Aorta (tissue), 5 donors: ENCODE results near the gene SKI. TPM values are rescaled to one million over a fixed set of nuclear protein-coding genes. Genes with fewer than 3 reads are reported as not detected.

ENCODE experiments used
- ATAC-seq: fragments of 200-7000 bp; cut with Tn5 transposase; one replicate; pipeline ENCODE4 v1.9.1; 2022; ENCODE audit warnings: moderate library complexity; ENCODE audit not compliant: low FRiP score
- DNase-seq, 2 donors: peaks; one replicate each; pipeline ENCODE4 v3.0.0-alpha.2; 2020
- H3K27ac ChIP-seq, 2 donors: one replicate each; pipeline ENCODE4 v1.5.1; 2013; ENCODE audit warnings: low read length in 2 of 2, mild to moderate bottlenecking in 2 of 2, moderate library complexity in 2 of 2, control low read depth in 1 of 2, inconsistent platforms in 1 of 2, low read depth in 1 of 2
- H3K27me3 ChIP-seq, 2 donors: one replicate each; pipeline ENCODE4 v1.6.1; 2013; ENCODE audit warnings: control low read depth in 1 of 2, low read length in 1 of 2, mild to moderate bottlenecking in 1 of 2, moderate library complexity in 1 of 2; ENCODE audit not compliant: insufficient read depth in 2 of 2, control insufficient read depth in 1 of 2
- H3K36me3 ChIP-seq, 2 donors: one replicate each; pipeline ENCODE4 v1.6.1; 2013; ENCODE audit warnings: control low read depth in 1 of 2, low read length in 1 of 2, mild to moderate bottlenecking in 1 of 2; ENCODE audit not compliant: insufficient read depth in 2 of 2, control insufficient read depth in 1 of 2
- H3K4me1 ChIP-seq, 2 donors: one replicate each; pipeline ENCODE4 v1.6.1; 2013; ENCODE audit warnings: low read length in 2 of 2, control low read depth in 1 of 2, mild to moderate bottlenecking in 1 of 2, moderate library complexity in 1 of 2; ENCODE audit not compliant: insufficient read depth in 2 of 2, control insufficient read depth in 1 of 2
- H3K4me3 ChIP-seq, 2 donors: one replicate each; pipeline ENCODE4 v1.5.1; 2013; ENCODE audit warnings: low read length in 2 of 2, control low read depth in 1 of 2, mild to moderate bottlenecking in 1 of 2
- H3K9me3 ChIP-seq: one replicate; pipeline ENCODE4 v1.6.1; 2013; ENCODE audit warnings: mild to moderate bottlenecking, low read length; ENCODE audit not compliant: control insufficient read depth
- WGBS, 2 donors: extraction: QIAGEN DNeasy Blood & Tissue Kit; methylation state at CpG; one replicate each; pipeline ENCODE4 v1.1.7; 2013; 5-methylcytosine and 5-hydroxymethylcytosine counted together
- intact Hi-C, 2 donors: fragments of 100-400 bp; cut with DNase I; formaldehyde crosslinking; loops; one replicate each; pipeline versions ENCODE4 v1.14.2 to v1.15.0; 2022
- polyA plus RNA-seq, 2 donors: library from polyadenylated mRNA; stranded (reverse); fragments of 200-250 nt; gene quantifications; one replicate each; pipeline ENCODE4 v1.2.3, GENCODE V29; 2013
- total RNA-seq, 2 donors: library from RNA; stranded (reverse); fragmentation: NEBNext Ultra II Directional; extraction: Animal tissue kit (Norgen Biotek cat#: 25700); gene quantifications; one replicate each; pipeline ENCODE4 v1.2.1, GENCODE V29; 2021
- donor health status: healthy with polysubstance abuse.
- donor health status: Bipolar disorder and iron deficiency.
- donor health status: DM: no; HTN: no; CAD: no.
- donor health status: DM: no; HTN: no; CAD: no.
- donor health status: DM: yes; HTN: yes; CAD: no.

Gene SKI
- total and polyA plus RNA-seq, 4 donors, result 20.7 to 129 (median 74.1) TPM

DNA sequence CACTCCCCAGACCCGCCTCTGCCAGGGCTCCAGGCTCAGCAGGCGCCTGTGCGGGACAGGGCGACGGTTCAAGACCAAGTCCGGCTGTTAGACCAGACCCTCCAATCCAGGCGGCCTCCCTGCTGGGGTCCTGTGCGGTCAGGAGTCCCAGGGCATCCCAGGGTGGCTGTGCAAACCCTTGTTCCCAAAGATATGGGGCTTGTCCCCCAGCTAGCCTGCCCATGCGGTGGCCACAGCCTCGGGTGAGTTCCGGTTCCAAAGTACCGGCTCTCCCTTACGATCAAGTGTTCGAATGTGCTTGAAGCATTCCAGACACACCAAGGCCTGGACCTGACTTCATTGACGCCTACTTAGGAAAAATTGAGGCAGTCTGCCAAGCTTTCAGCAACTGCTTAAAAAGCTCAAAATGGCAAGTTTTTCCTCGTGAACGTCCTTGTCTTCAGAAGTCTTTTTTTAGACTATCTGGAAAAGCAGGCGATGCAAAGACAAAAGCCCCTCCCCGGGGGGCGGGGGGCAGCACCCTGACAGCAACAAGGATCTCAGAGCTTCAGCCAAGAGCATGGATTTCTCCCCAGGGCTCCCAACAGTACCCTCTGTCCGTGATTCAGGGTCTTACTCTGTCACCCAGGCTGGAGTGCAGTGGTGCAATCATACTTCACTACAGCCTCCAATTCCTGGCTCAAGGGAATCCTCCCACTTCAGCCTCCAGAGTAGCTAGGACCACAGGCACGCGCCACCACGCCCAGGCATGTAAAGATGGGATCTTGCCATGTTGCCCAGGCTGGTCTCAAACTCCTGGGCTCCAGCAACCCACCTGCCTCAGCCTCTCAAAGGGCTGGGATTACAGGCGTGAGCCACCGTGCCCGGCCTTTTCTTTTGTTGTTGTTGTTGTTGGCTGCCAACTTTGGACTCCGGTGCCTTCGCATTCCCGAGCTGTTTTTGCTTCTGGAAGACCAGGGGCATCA, 35.8 kb upstream of the SKI start:
- intact Hi-C loops, result loop anchor here (5.0 to 10.0 kb wide), 3 partner anchors 335 to 395 kb away; partner anchors contain the start of genes PANK4 (in 1 of the 2) and PRXL2B (in 1 of the 2)
- Histone ChIP-seq H3K27ac (peak overlapping the region in 1 of 2 donors; percentile 64), H3K4me1 (no peaks in the 10 kb centered on the region), H3K36me3 (no peaks in the 10 kb centered on the region), H3K9me3 (no peaks in the 10 kb centered on the region), H3K27me3 (no peaks in the 10 kb centered on the region), H3K4me3 (no peak overlapping the region)
- ATAC-seq (no peak), DNase-seq (peak in 1 of 2 donors; percentile 53)
- WGBS, 2 donors, result 19 to 24% methylated on average over 30 of the region's 30 CpGs

DNA sequence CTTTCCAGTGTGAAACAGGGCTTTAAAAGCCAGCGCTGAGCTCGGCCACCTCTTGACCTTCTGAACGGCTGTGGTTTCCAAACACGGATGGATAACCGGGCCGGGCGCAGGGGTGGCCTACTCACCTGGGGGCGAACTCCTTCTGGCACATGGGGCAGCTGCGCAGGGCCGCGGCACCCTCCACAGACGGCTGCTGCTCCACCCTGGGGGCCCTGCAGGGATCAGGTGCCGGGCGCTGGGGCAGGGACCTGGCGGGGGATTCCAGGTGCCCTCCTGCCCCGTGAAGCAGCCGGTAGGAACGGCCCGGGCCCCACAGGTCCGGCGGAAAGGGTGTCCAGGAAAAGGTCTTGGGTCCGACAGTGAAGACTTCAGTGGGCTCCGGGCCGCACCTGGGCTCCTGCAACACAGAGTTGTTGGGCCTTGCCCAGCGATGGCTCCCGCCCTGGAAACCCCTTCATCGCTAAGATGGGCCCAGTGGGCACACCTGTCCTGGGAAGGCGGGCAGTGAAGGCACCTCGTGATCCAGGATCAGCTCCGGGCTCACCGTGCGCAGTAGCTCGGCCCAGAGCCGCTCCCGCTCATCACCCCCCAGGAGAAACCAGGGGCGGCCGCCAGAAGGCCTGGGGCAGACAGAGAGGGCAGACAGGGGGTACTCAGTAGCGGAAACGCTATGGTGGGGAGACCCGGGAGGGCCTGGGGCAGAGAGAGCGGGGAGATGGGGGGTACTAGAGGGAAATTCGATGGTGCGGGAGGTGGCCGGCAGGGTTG, 34.4 kb upstream of the SKI start:
- no peaks in the 10 kb centered on the region for H3K4me1 ChIP-seq
- H3K27me3 ChIP-seq, result no peaks in the 10 kb centered on the region
- ATAC-seq (no peak), DNase-seq (no peak)
- H3K4me3 ChIP-seq, result no peak overlapping the region
- peak overlapping the region in 1 of 2 donors; percentile 41 for H3K27ac ChIP-seq
- intact Hi-C loops, result loop anchor here (2.0 to 10.0 kb wide), 4 partner anchors 187 to 394 kb away; partner anchors contain the start of genes PANK4 (in 1 of the 2) and PRXL2B (in 1 of the 2)
- H3K36me3 ChIP-seq, result no peaks in the 10 kb centered on the region
- no peaks in the 10 kb centered on the region for H3K9me3 ChIP-seq
- WGBS, 2 donors, result 74% methylated on average over 43 to 44 of the region's 44 CpGs

DNA sequence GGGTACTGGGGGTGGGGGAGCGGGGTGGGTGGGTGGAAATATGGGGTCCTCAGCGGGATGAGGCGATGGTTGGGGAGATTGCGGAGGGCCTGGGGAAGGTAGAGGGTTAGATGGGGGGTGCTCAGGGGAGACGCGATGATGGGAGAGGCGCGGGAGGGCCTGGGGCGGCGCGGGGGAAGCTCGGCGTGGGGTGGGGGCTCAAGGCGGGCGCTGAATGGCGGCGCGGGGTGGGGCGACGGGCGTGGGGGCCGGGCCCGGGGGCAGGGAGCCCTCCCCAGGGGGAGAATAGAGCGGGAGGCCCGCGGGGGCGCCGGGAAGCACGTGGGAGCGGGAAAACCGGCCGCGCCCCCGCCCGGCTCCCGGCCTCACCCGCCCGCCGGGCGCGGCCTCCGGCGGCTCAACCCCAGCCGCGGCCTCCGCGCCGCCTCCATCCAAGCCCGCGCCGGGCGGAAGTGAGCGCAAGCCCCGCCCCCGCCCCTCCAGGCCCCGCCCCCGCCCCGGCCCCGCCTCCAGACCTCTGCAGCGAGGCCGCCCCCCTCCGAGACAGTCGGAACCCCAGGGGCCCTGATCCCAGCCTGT, 33.7 kb upstream of the SKI start, which contains the start of gene FAAP20:
Gene FAAP20 (minus strand): TSS at position 454 of the 579 bp plus-strand sequence. CDS start 23 bp downstream, at position 431.
- Histone ChIP-seq H3K4me3 (peak within 1 kb of the TSS; percentile 19 to 32), H3K27ac (peak within 1 kb of the TSS; percentile 10 to 41), H3K36me3 (no peaks in the 10 kb centered on the region), H3K27me3 (no peaks in the 10 kb centered on the region), H3K4me1 (no peaks in the 10 kb centered on the region), H3K9me3 (no peaks in the 10 kb centered on the region)
- DNase-seq (no peak), ATAC-seq (peak; percentile 66)
- 2 to 5% methylated on average over 20 to 63 of the region's 63 CpGs for WGBS, 2 donors
- intact Hi-C loops, result loop anchor here (2.0 to 10.0 kb wide), 4 partner anchors 186 to 393 kb away; partner anchors contain the start of genes PANK4 (in 1 of the 2) and PRXL2B (in 1 of the 2)

DNA sequence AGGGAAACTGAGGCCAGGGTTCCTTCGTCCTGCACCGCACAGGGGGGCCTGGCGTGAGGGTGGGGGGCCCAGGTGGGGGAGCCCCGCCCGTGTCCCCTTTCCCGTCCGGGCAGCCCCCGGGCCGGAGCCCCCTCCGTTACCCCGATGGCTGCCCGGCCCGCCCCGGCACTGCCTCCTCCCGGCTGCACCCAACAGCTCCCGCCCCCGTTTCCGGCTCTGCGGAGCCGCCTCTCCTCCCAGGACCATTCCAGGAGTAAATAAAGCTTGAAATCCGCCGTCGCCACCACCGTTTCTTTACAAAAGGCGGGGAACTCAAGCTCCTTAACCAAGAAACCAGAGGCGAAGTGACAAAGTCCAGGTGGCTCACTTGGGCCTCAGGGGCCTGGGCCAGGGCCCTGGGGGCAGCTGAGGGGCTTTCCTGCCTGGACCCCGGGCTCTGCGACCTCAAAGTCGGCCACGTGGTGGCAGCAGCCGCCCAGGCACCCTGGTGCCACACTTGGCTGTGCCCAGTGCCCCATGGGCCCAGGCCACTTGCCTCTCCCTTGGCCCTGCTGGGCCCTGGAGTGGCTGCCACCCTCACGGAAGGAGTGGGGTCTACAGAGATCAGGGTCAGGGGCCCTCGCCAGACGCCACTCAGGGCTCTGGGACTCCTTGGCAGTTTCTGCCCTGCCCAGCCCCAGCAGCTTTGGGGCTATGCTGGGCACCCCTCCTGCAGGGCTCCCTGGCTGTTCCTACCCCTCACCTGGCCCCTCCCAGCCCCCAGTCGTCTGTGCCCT, 33.0 kb upstream of the SKI start:
- Histone ChIP-seq H3K9me3 (no peaks in the 10 kb centered on the region), H3K36me3 (no peaks in the 10 kb centered on the region), H3K4me1 (no peaks in the 10 kb centered on the region), H3K4me3 (peak overlapping the region; percentile 19 to 30), H3K27me3 (no peaks in the 10 kb centered on the region), H3K27ac (peak overlapping the region; percentile 10 to 38)
- 2% methylated on average over 25 to 35 of the region's 35 CpGs for WGBS, 2 donors
- ATAC-seq (peak; percentile 89), DNase-seq (peak; percentile 95 to 96)
- intact Hi-C loops, result loop anchor here (1.0 to 10.0 kb wide), 8 partner anchors 42 to 392 kb away; partner anchors contain the start of genes PANK4 (in 1 of the 2) and PRXL2B (in 1 of the 2)

DNA sequence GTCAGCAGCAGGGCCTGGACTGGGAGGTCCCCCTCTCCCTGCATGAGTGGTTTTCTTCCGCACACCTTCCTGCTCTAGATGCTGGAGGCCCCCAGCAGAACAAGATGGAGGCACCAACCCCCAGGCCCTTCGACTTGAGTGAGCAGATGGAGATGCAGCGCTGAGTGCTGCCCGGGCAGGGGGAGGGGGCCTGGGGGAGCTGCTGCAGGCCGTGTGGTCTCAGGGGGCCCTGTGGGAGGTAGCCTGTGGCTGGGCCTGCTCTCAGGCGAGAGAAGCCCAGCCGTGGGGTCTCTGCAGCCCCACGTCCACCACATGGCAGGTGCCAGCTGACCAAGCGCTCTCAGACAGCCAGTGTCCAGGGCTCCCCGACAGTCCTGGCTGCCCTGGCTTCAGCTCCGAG, 32.3 kb upstream of the SKI start:
- H3K4me3 ChIP-seq, result no peak overlapping the region
- H3K27ac ChIP-seq, result peak overlapping the region; percentile 10 to 38
- H3K9me3 ChIP-seq, result no peaks in the 10 kb centered on the region
- DNase-seq (no peak), ATAC-seq (no peak)
- 61 to 68% methylated on average over 11 of the region's 11 CpGs for WGBS, 2 donors
- H3K27me3 ChIP-seq, result no peaks in the 10 kb centered on the region
- intact Hi-C loops, result loop anchor here (1.0 to 10.0 kb wide), 6 partner anchors 42 to 349 kb away; no protein-coding TSS in a partner anchor
- H3K36me3 ChIP-seq, result no peaks in the 10 kb centered on the region
- H3K4me1 ChIP-seq, result no peaks in the 10 kb centered on the region

DNA sequence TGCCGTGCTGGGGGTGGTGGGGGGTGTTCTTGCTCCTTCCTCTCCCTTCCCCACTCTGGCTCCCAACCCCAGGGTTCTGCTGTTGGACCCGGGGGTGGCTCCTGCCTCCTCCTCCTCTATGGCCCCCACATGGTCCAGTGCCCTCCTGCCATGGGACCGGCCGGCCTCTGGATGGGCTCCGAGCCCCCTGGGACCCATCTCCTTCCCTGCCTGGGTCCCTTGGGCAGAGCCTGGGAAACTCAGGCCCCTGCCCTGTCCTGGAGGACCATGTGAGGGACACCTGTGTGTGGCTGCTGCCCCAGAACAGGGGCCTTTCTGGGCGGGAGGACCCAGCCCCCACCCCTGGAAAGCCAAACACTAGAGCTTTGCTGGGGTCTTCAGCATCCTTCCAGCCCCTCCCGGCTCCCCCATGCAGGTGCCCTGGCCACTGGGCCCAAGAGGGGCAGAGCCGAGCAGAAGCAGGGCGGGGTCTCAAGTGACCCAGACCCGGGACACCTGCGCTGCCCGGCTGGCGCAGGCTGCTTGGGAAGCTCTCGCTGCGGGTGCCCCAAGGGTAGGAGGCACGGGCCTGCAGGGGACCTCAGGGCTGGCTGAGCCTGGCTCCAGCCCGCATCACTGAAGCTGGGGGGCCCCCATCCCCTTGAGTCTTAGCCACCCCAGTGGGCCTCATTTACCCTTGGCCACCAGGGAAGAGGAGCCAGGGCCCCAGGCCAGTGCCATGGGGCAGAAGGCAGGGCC, 31.0 kb upstream of the SKI start:
- H3K27ac ChIP-seq, result no peak overlapping the region
- ATAC-seq, result no peak
- H3K36me3 ChIP-seq, result no peaks in the 10 kb centered on the region
- no peaks in the 10 kb centered on the region for H3K27me3 ChIP-seq
- no peak for DNase-seq
- intact Hi-C loops, result loop anchor here (5.0 to 10.0 kb wide), 4 partner anchors 40 to 348 kb away; no protein-coding TSS in a partner anchor
- H3K4me3 ChIP-seq, result no peak overlapping the region
- no peaks in the 10 kb centered on the region for H3K9me3 ChIP-seq
- H3K4me1 ChIP-seq, result no peaks in the 10 kb centered on the region
- 86 to 87% methylated on average over 16 to 17 of the region's 17 CpGs for WGBS, 2 donors

DNA sequence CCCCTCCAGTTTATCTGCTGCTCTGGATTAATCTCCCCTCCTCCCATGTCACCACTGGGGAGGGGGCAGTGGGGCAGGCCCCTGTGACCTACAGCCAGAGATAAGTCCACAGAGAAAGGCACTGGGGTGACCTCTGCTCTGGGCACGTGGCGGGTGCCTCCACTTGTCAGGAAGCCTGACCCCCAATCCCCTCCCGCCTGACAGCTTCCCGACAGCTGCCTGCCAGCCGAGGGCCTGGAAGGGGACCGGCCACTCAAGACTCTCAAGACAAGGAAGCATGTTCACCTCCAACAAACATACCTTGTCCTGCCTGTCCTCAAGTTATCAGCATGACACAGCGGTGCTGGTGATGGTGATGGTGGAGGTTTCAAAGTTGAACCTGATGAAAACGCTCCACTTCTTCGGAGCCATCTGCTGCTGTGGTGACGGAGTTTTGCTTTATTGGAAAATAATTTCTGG, 30.4 kb upstream of the SKI start:
- no peak overlapping the region for H3K4me3 ChIP-seq
- intact Hi-C loops, result loop anchor here (2.0 to 10.0 kb wide), 5 partner anchors 40 to 347 kb away; no protein-coding TSS in a partner anchor
- no peak overlapping the region for H3K27ac ChIP-seq
- no peak for DNase-seq
- H3K9me3 ChIP-seq, result no peaks in the 10 kb centered on the region
- no peak for ATAC-seq
- no peaks in the 10 kb centered on the region for H3K27me3 ChIP-seq
- no peaks in the 10 kb centered on the region for H3K36me3 ChIP-seq
- 90% methylated on average over 10 of the region's 10 CpGs for WGBS, 2 donors
- H3K4me1 ChIP-seq, result no peaks in the 10 kb centered on the region
